SK-N-SH treated with all-trans-retinoic acid at 6 μM for 48 hours (cell line): Measurements from ENCODE around the gene STRADB.

Experiments
- ATAC-seq: fragments of 200-7000 bp; cut with Tn5 transposase; 3 replicates; pipeline ENCODE4 v1.9.1; 2020; ENCODE audit warnings: mild to moderate bottlenecking, moderate library complexity
- ARNTL ChIP-seq: fragments of 450-650 bp; formaldehyde crosslinking; IDR thresholded peaks from 2 replicates; pipeline ENCODE4 v1.5.0; 2020; ENCODE audit warnings: low read depth, mild to moderate bottlenecking, moderate library complexity, borderline replicate concordance
- BACH2 ChIP-seq: fragments of 250-450 bp; sonication (Bioruptor Pico); IDR thresholded peaks from 2 replicates; pipeline ENCODE4 v1.9.0; 2021; ENCODE audit warnings: mild to moderate bottlenecking, borderline replicate concordance
- ESRRG ChIP-seq: fragments of 250-450 bp; sonication (Bioruptor Pico); IDR thresholded peaks from 2 replicates; pipeline ENCODE4 v1.6.1; 2021; ENCODE audit warnings: mild to moderate bottlenecking
- GLIS3 ChIP-seq: fragments of 250-450 bp; sonication (Bioruptor Pico); IDR thresholded peaks from 2 replicates; pipeline ENCODE4 v1.5.0; 2020; ENCODE audit warnings: mild to moderate bottlenecking, moderate library complexity
- ISL1 ChIP-seq: fragments of 250-450 bp; sonication (Bioruptor Pico); IDR thresholded peaks from 2 replicates; pipeline ENCODE4 v2.1.2; 2022; ENCODE audit warnings: mild to moderate bottlenecking, moderate library complexity
- OSR1 ChIP-seq: fragments of 250-450 bp; sonication (Bioruptor Pico); IDR thresholded peaks from 2 replicates; pipeline ENCODE4 v1.8.0; 2022; ENCODE audit warnings: moderate library complexity, mild to moderate bottlenecking, inconsistent platforms
- POU6F1 ChIP-seq: fragments of 250-450 bp; sonication (Bioruptor Pico); IDR thresholded peaks from 2 replicates; pipeline ENCODE4 v1.8.0; 2021; ENCODE audit warnings: low read depth, mild to moderate bottlenecking, moderate library complexity, borderline replicate concordance
- PPARA ChIP-seq: fragments of 250-450 bp; sonication (Bioruptor Pico); IDR thresholded peaks from 2 replicates; pipeline ENCODE4 v1.5.0; 2020; ENCODE audit warnings: mild to moderate bottlenecking, borderline replicate concordance
- RARB ChIP-seq: fragments of 250-450 bp; sonication (Bioruptor Pico); IDR thresholded peaks from 2 replicates; pipeline ENCODE4 v1.8.0; 2021; ENCODE audit warnings: mild to moderate bottlenecking, moderate library complexity
- SNAI2 ChIP-seq: fragments of 250-450 bp; sonication (Bioruptor Pico); IDR thresholded peaks from 2 replicates; pipeline ENCODE4 v1.5.0; 2020; ENCODE audit warnings: mild to moderate bottlenecking, moderate library complexity
- TCF4 ChIP-seq: fragments of 250-450 bp; sonication (Bioruptor Pico); IDR thresholded peaks from 2 replicates; pipeline ENCODE4 v1.8.0; 2021; ENCODE audit warnings: mild to moderate bottlenecking, moderate library complexity, borderline replicate concordance
- TOX ChIP-seq: fragments of 250-450 bp; sonication (Bioruptor Pico); IDR thresholded peaks from 2 replicates; pipeline ENCODE4 v1.8.0; 2021; ENCODE audit warnings: mild to moderate bottlenecking, moderate library complexity, borderline replicate concordance
- ZC3H10 ChIP-seq: fragments of 250-450 bp; sonication (Bioruptor Pico); IDR thresholded peaks from 2 replicates; pipeline ENCODE4 v1.5.1; 2021; ENCODE audit warnings: mild to moderate bottlenecking, moderate library complexity
- ZFP30 ChIP-seq: fragments of 450-650 bp; formaldehyde crosslinking; IDR thresholded peaks from 2 replicates; pipeline ENCODE4 v1.5.0; 2022; ENCODE audit warnings: mild to moderate bottlenecking, moderate library complexity
- ZNF565 ChIP-seq: fragments of 450-650 bp; formaldehyde crosslinking; conservative IDR thresholded peaks from 2 replicates; pipeline ENCODE4 v1.5.0; 2020; ENCODE audit warnings: low read depth, mild to moderate bottlenecking, moderate library complexity
- ZNF8 ChIP-seq: fragments of 450-650 bp; formaldehyde crosslinking; IDR thresholded peaks from 2 replicates; pipeline ENCODE4 v1.5.0; 2020; ENCODE audit warnings: mild to moderate bottlenecking, moderate library complexity
- TF ChIP-seq, protein P1 (sequence below): fragments of 250-450 bp; sonication (Bioruptor Pico); IDR thresholded peaks from 2 replicates; pipeline ENCODE4 v1.8.0; 2020; ENCODE audit warnings: mild to moderate bottlenecking, moderate library complexity, borderline replicate concordance
- TF ChIP-seq, protein P2 (sequence below): fragments of 250-450 bp; sonication (Bioruptor Pico); IDR thresholded peaks from 2 replicates; pipeline ENCODE4 v1.5.1; 2020; ENCODE audit warnings: low read depth, mild to moderate bottlenecking, moderate library complexity
- TF ChIP-seq, protein P3 (sequence below): fragments of 250-450 bp; sonication (Bioruptor Pico); IDR thresholded peaks from 2 replicates; pipeline ENCODE4 v1.5.0; 2020; ENCODE audit warnings: mild to moderate bottlenecking, moderate library complexity
- TF ChIP-seq, protein P4 (sequence below): fragments of 250-450 bp; sonication (Bioruptor Pico); IDR thresholded peaks from 2 replicates; pipeline ENCODE4 v1.5.1; 2021; ENCODE audit warnings: mild to moderate bottlenecking, moderate library complexity

The STRADB gene

GRCh38 chr2:201419057-201419635 is 32.4 kb upstream of the STRADB start (continued):
- TF ChIP-seq POU6F1 (CRISPR knock-in tag) (no peak), OSR1 (CRISPR knock-in tag) (no peak), ZC3H10 (CRISPR knock-in tag) (no peak), BACH2 (no peak), ZNF8 (CRISPR knock-in tag) (no peak)
- TF ChIP-seq, protein P1, sequence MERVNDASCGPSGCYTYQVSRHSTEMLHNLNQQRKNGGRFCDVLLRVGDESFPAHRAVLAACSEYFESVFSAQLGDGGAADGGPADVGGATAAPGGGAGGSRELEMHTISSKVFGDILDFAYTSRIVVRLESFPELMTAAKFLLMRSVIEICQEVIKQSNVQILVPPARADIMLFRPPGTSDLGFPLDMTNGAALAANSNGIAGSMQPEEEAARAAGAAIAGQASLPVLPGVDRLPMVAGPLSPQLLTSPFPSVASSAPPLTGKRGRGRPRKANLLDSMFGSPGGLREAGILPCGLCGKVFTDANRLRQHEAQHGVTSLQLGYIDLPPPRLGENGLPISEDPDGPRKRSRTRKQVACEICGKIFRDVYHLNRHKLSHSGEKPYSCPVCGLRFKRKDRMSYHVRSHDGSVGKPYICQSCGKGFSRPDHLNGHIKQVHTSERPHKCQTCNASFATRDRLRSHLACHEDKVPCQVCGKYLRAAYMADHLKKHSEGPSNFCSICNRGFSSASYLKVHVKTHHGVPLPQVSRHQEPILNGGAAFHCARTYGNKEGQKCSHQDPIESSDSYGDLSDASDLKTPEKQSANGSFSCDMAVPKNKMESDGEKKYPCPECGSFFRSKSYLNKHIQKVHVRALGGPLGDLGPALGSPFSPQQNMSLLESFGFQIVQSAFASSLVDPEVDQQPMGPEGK (CRISPR knock-in tag), result no peak
- TF ChIP-seq, all 23 proteins: peak for 0

DNA sequence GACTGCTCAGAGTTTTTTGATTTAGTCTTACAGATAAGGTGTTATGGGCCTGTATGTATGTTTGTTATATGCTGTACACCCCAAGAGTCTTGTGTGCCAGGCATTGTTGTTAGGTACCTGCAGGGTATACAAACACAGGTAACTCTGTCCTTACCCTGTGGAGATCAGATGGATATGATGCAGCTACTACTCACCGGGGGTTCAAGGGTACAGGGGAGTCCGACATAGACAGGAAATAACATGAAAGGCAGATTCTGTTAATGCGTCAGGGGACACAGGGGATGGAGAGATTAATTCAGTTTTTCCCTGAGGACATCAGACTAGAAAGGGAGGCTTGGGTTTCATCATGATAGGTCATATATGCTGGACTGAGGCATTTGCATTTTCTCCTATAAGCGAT is 31.6 kb upstream of the STRADB start:
- ATAC-seq, result peak; percentile 30

GRCh38 chr2:201420442-201421113 is 31.0 kb upstream of the STRADB start:
- no peak for TF ChIP-seq ZNF565
- no peak for TF ChIP-seq ZNF8 (CRISPR knock-in tag)
- TF ChIP-seq OSR1 (CRISPR knock-in tag), result no peak
- TF ChIP-seq, protein P2, sequence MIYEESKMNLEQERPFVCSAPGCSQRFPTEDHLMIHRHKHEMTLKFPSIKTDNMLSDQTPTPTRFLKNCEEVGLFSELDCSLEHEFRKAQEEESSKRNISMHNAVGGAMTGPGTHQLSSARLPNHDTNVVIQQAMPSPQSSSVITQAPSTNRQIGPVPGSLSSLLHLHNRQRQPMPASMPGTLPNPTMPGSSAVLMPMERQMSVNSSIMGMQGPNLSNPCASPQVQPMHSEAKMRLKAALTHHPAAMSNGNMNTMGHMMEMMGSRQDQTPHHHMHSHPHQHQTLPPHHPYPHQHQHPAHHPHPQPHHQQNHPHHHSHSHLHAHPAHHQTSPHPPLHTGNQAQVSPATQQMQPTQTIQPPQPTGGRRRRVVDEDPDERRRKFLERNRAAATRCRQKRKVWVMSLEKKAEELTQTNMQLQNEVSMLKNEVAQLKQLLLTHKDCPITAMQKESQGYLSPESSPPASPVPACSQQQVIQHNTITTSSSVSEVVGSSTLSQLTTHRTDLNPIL (CRISPR knock-in tag), result 0 out of 2 replicates have a peak, but pooled peaks have one; percentile 16
- TF ChIP-seq ISL1 (CRISPR knock-in tag), result peak; percentile 77
- no peak for TF ChIP-seq ESRRG
- no peak for TF ChIP-seq ARNTL
- no peak for TF ChIP-seq TCF4 (CRISPR knock-in tag)
- TF ChIP-seq PPARA, result no peak
- peak; percentile 73 for ATAC-seq

More for the DNA sequence above, 31.6 kb upstream of the STRADB start:
- TF ChIP-seq RARB (CRISPR knock-in tag) (no peak), TOX (CRISPR knock-in tag) (no peak), ZC3H10 (CRISPR knock-in tag) (no peak), POU6F1 (CRISPR knock-in tag) (no peak), ISL1 (CRISPR knock-in tag) (no peak), SNAI2 (CRISPR knock-in tag) (no peak), PPARA (no peak), ZNF565 (no peak), ARNTL (no peak), ZFP30 (no peak), GLIS3 (CRISPR knock-in tag) (no peak), BACH2 (no peak)
- TF ChIP-seq, protein P3, sequence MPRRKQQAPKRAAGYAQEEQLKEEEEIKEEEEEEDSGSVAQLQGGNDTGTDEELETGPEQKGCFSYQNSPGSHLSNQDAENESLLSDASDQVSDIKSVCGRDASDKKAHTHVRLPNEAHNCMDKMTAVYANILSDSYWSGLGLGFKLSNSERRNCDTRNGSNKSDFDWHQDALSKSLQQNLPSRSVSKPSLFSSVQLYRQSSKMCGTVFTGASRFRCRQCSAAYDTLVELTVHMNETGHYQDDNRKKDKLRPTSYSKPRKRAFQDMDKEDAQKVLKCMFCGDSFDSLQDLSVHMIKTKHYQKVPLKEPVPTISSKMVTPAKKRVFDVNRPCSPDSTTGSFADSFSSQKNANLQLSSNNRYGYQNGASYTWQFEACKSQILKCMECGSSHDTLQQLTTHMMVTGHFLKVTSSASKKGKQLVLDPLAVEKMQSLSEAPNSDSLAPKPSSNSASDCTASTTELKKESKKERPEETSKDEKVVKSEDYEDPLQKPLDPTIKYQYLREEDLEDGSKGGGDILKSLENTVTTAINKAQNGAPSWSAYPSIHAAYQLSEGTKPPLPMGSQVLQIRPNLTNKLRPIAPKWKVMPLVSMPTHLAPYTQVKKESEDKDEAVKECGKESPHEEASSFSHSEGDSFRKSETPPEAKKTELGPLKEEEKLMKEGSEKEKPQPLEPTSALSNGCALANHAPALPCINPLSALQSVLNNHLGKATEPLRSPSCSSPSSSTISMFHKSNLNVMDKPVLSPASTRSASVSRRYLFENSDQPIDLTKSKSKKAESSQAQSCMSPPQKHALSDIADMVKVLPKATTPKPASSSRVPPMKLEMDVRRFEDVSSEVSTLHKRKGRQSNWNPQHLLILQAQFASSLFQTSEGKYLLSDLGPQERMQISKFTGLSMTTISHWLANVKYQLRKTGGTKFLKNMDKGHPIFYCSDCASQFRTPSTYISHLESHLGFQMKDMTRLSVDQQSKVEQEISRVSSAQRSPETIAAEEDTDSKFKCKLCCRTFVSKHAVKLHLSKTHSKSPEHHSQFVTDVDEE, result no peak
- TF ChIP-seq, protein P4, sequence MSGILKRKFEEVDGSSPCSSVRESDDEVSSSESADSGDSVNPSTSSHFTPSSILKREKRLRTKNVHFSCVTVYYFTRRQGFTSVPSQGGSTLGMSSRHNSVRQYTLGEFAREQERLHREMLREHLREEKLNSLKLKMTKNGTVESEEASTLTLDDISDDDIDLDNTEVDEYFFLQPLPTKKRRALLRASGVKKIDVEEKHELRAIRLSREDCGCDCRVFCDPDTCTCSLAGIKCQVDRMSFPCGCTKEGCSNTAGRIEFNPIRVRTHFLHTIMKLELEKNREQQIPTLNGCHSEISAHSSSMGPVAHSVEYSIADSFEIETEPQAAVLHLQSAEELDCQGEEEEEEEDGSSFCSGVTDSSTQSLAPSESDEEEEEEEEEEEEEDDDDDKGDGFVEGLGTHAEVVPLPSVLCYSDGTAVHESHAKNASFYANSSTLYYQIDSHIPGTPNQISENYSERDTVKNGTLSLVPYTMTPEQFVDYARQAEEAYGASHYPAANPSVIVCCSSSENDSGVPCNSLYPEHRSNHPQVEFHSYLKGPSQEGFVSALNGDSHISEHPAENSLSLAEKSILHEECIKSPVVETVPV (CRISPR knock-in tag), result no peak
